Brain microvascular endothelial cell (primary cell): Measurements from ENCODE around the gene GRM7.

Source experiments
- DNase-seq: peaks from one replicate; pipeline ENCODE4 v3.0.0-alpha.2; 2020
- H3K27ac ChIP-seq: fragments of 250-450 bp; sonication (Bioruptor Pico); 2 replicates; pipeline ENCODE4 v1.5.1; 2020; ENCODE audit warnings: mild to moderate bottlenecking, moderate library complexity
- H3K27me3 ChIP-seq: fragments of 250-450 bp; sonication (Bioruptor Pico); replicated peaks from 2 replicates; pipeline ENCODE4 v1.5.1; 2020; ENCODE audit warnings: mild to moderate bottlenecking
- H3K36me3 ChIP-seq: fragments of 250-450 bp; sonication (Bioruptor Pico); replicated peaks from 2 replicates; pipeline ENCODE4 v1.5.1; 2020; ENCODE audit warnings: mild to moderate bottlenecking
- H3K4me3 ChIP-seq: 2 replicates; pipeline ENCODE4 v1.5.1; 2011; ENCODE audit warnings: low read depth, mild to moderate bottlenecking, control low read depth, low read length, moderate library complexity
- CTCF ChIP-seq: IDR thresholded peaks from 2 replicates; pipeline ENCODE4 v1.5.1; 2011; ENCODE audit warnings: low read depth, mild to moderate bottlenecking, moderate library complexity, low read length, control low read depth, inconsistent platforms; ENCODE audit errors: missing control alignments
- in situ Hi-C: cut with HindIII; loops from 2 replicates; pipeline ENCODE4 v1.10.0; 2017; ENCODE audit warnings: low sequenced_read_pairs, low pct_ligation_motif_present

The GRM7 gene

GRCh38 chr3:6860954-6861624, at the start of gene GRM7:
GRM7 (plus strand) TSS chr3:6861115.
- DNase-seq, result no peak
- no peak for TF ChIP-seq CTCF
- Histone ChIP-seq H3K27ac (no peak within 1 kb of the TSS), H3K4me3 (no peak within 1 kb of the TSS), H3K27me3 (no peaks in the 10 kb centered on the region), H3K36me3 (no peaks in the 10 kb centered on the region)
- in situ Hi-C loops, result no loop called here

- Histone ChIP-seq H3K27me3 (no peaks in the 10 kb centered on the region), H3K4me3 (no peak overlapping the region), H3K27ac (no peak overlapping the region), H3K36me3 (no peaks in the 10 kb centered on the region)
- no peak for DNase-seq
- no peak for TF ChIP-seq CTCF
- in situ Hi-C loops, result no loop called here
Measured at GRCh38 chr3:6821411-6821810, 39.5 kb upstream of the GRM7 start.

- no peak for TF ChIP-seq CTCF
- Histone ChIP-seq H3K27me3 (no peaks in the 10 kb centered on the region), H3K4me3 (no peak overlapping the region), H3K27ac (no peak overlapping the region), H3K36me3 (no peaks in the 10 kb centered on the region)
- DNase-seq, result no peak
- in situ Hi-C loops, result no loop called here
Measured at GRCh38 chr3:6825524-6825923, 35.4 kb upstream of the GRM7 start.

GRCh38 chr3:6827453-6827852, 33.5 kb upstream of the GRM7 start:
- Histone ChIP-seq H3K27me3 (no peaks in the 10 kb centered on the region), H3K36me3 (no peaks in the 10 kb centered on the region), H3K4me3 (no peak overlapping the region), H3K27ac (no peak overlapping the region)
- no peak for DNase-seq
- TF ChIP-seq CTCF, result no peak
- in situ Hi-C loops, result no loop called here

GRCh38 chr3:6844723-6845122, 16.2 kb upstream of the GRM7 start:
- Histone ChIP-seq H3K36me3 (no peaks in the 10 kb centered on the region), H3K27me3 (no peaks in the 10 kb centered on the region), H3K4me3 (no peak overlapping the region), H3K27ac (no peak overlapping the region)
- no peak for TF ChIP-seq CTCF
- in situ Hi-C loops, result no loop called here
- DNase-seq, result no peak

- no peaks in the 10 kb centered on the region for H3K36me3 ChIP-seq
- in situ Hi-C loops, result no loop called here
- H3K4me3 ChIP-seq, result no peak overlapping the region
- H3K27me3 ChIP-seq, result no peaks in the 10 kb centered on the region
- no peak for DNase-seq
- no peak overlapping the region for H3K27ac ChIP-seq
- TF ChIP-seq CTCF, result no peak
Measured at GRCh38 chr3:6854184-6854583, 6.7 kb upstream of the GRM7 start.
